Cerebellar nuclear complex (tissue), 1 donor: ENCODE results near the gene MROH7.
"Not testable (repeated sequence)": the region's sequence is repeated elsewhere in the genome, so short reads cannot be mapped to it uniquely, and the experiment has no call there.

Experiments
- DNase-seq, 2 experiments: peaks; one replicate each; lab custom pipeline; 2025; lab: John Stamatoyannopoulos, UW

The MROH7 gene

DNA sequence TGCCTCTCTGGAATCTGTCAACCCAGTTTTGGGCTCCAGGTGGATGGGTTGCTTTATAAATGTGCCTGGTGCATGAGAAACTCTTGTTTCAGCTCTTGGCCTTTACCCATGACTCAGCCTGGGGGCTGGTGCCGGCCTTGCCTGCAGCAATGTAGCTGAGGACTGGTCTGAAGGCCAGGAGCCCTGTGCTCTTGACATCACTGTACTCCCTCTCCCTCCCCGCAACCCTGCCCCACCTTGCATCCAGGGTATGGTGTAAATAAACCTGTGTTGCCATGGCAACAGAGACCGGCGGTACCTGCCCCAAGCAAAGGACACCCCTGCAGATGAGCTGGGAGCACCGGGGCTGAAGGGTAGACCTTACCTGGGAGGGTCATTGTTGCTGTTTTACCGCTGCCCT, 31.5 kb upstream of the MROH7 start:
- no peak for DNase-seq

DNA sequence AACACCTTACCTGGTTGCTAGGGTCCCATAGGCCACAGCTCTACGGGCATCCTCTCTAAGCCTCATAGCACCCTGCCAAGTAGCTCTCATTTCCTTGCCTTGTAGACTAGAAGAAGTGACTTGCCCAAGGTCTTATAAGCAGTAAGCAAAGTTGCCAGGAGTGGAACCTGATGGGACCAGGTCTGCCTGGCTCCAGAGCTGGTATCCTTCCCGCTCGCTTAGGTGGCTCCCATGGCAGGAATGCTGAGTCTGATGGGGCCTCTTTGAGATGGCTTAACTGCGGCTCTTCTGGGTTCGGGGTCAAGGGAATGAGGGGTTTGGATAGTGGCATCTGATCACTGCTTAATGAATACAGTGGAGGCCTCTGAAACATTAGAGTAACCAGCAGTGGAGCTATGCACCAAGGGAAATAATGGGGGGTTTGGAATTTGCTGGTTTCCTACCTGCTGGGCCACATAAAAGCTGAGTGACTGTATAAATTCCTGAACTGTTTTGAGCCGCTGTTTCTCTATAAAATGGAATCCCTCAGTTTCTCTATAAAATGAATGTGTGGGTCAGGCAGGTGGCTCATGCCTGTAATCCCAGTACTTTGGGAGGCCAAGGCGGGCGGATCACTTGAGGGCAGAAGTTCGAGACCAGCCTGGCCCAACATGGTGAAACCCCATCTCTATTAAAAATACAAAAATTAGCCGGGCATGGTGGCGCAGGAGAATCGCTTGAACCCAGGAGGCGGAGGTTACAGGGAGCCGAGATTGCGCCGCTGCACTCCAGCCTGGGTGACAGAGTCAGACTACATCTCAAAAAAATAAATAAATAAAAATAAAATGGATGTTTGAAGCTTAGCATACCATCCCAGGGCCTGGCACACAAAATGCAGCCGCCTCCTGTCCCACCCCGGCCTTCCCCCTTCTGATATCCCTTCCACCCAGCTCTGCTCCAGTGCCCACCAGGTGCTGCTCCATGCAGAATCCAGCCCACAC, 30.7 kb upstream of the MROH7 start:
- no peak for DNase-seq

DNA sequence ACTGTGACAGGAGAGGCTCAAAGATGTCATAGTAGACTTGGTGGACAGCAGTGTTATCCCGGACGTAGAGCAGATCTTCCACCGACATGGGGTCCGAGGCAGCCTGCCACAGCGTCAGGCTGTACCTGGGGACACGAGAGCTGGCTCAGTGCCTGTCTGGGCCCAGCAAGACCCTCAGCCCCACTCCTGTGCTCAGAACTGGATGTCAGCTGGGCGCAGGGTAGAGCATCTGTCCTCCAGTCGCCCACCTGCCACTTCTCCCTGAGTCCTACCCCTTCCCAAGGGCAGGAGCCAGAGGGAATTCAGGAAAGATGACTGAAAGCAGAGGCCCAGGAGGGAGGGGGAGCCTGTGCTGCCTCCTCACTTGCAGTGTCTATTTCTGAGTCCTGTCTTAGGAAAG, 30.0 kb upstream of the MROH7 start:
- no peak for DNase-seq

DNA sequence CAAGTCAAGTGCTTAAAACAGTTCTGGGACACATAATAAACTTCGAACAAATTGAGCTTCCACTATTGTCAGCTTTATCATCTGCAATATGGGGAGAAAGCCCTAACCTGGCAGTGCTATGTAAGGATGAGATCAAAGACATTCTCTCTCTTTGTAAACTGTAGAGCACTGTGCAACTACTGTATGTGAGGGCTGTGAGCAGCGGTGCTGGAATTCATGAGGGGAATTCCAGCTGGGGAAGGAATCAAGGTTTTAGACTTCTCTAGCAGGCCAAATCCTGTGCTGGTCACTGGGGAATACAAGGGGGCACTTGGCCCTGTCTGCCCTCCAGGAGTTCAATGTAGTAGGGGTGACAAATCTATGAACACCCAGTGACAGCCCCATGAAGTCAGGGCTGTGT, 27.6 kb upstream of the MROH7 start:
- DNase-seq = no peak

DNA sequence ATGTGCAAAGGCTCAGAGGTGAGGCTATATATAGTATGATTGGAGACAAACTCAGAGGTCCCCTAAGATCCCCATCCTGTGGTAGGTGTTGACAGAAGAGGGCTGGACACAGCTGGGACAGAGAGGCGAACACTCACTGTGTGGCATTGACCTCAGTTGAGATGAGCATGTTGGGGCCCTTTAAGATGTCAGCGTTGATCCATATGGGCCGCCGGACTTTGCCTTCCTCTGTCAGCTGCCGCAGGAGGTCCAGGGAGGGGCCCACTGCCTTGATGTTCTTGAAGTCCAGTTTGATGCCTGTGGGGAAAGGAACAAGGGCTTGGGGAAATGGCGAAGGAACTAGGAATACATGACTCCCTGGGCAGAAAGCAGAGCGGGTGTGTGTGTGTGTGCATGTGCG, 27.0 kb upstream of the MROH7 start:
- DNase-seq = no peak

DNA sequence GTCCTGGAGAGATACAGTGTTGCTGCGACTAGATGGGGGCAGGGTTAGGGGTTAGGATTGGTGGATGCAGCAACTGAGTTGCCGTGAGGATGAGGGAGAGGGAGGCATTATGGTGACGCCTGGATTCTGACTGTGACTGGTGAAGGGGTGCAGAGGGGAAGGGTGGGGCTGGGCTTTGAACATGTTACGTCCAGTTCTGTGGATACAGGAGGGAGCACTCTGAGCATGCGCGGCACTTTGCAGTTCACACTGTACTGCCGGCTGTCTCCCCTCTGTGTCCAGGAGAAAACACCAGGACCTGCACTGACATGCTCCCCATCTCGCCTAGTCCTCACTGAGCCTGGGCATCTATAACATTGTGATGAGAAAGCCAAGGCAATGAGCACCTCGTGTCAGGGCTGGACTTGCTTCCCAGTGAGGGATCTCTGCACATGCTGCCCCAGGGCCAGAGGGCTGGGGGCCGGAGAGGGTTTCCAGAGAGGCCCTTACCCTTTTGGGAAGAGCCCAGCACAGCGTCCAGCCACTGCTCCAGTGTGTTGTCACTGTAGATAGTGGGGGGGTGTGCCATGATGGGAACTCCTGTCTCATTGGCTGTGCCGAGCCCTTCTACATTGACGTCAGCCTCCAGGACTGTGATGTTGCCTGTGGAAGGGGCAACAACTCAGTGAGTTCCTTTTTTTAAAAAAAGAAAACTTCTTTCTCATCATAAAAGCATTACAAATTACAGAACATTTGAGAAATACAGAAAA, 25.9 kb upstream of the MROH7 start:
- no peak for DNase-seq

DNA sequence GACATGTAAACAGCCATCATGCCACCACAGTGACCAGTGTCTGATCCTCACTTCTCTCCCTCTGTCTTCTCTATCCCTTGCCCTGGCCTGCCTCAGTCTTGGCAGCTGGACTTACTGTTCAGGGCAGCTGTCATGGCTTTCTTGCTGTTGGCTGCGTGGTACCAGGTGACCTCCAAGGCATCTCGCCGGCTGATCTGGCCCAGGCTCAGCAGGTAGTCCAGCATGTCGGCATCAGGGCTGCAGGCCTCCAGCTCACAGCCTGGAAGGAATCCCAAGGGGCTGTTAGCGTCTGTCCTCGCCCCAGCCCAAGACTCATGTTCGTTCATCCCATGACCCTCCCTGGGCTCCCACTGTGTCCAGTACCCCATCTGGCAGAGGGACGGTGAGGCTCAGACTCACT, 21.8 kb upstream of the MROH7 start:
- DNase-seq = no peak

DNA sequence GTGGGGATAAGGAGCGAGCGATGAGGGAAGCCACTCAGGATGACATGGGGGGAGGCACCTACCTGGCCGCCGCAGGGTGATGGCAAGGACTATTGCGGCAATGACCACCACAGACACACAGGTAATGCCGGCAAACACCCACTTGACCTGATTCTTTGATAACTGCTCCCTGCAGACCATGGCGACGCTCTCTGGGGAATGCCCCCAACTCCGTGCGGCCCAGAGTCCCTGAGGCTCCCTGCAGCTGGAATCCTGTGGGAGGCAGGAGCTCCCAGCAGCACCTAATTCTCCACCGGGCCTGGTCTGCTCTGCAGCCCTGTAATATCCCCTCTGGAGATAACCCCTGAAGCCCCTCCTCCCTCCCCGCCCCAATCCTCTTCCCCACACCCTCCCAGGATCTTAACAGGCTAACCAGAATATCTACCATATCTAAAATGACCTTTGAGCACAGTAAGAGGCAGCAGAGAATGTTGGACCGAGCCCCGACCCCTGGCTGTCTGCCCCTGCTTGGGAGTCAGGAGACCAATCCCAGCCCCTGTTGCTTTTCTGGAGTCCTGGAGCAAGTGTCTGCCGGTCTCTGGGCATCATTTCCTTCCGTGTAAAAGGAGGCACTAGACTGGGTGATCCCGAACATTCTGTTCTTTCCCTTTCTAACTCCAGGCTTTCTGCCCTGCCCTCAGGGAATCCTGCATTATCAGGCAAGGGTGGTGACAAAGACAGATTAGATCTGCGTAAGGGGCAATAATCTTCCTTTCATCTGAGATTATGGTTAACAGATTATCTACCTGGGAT, 18.2 kb upstream of the MROH7 start, which contains the start of gene FAM151A:
Gene FAM151A, minus strand, starts transcription at position 310 of the 792 bp plus-strand sequence. Its CDS starts 130 bp downstream, at position 180.
- DNase-seq = no peak

DNA sequence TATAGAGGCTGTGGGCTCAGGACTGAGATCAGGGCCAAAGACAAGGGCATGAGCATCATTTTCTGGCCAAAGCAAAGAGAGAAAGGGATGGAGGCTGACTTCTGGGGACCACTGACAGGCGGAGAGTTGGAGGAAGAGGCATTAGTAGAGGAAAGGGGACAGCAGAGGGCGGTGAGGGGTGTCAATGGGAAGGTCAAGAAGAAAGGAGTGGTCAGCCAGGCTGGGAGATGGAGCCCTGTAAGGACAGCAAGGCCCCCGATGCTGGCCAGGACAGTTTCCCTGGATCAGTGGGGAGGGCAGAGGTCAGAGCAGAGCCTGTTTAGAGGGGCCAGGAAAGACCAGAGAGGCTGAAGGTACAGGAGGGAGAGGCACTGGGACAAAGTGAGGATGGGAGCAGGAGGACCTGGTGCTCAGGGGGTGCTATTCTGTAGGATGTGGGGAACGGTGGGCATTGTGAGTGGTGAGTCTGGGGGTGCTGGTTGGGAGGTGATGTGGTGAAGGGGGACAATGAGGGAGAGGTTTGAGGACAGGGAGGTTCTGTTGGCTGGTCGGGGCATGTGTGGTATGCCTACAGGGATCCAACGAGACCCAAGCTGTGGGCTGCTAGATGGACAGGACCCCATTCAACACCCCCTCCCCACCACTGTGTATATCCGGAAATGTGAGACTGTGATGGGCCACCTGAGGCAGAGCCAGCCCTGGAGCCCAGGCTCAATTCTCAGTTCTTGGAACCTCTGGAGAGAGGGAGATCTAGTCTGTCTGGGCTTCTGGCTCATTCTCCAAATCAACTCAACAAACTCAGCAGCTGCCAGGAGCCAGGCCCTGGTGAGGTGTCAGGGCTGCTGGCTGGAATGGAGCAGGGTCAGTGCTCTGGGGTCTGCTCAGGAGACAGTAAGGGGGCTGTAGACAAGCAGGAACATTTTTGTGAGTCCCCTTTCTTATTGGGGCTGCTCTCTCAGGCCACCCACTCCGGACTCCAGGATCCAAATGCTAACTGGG, 16.8 kb upstream of the MROH7 start:
- DNase-seq = no peak

DNA sequence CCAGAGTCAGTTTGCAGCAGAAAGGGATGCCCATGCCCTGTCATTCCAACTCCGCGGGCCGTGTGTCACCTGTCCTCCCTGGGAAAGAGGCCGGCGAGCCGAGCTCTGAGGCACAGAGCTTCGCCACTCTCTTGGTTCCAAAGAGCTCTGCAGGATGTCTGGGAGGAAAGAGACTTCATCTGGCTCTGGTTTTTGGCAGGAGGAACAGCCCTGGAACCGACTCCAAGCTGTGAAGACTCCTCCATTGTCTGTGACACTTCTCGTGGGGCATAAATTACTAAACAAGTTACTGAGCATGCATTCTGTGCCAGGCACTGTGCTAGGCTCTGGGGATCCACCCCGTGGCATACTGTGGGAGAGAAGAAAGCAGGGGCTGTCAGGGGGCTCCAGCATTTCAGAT, 14.4 kb upstream of the MROH7 start:
- DNase-seq = no peak

DNA sequence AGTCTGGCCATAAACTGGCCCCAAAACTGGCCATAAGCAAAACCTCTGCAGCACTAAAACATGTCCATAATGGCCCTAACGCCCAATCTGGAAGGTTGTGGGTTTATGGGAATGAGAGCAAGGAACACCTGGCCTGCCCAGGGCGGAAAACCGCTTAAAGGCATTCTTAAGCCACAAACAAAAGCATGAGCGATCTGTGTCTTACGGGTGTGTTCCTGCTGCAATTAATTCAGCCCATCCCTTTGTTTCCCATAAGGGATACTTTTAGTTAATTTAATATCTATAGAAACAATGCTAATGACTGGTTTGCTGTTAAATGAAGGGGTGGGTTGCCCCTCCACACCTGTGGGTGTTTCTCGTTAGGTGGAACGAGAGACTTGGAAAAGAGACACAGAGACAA, 5.8 kb upstream of the MROH7 start:
- DNase-seq = not testable (repeated sequence)

DNA sequence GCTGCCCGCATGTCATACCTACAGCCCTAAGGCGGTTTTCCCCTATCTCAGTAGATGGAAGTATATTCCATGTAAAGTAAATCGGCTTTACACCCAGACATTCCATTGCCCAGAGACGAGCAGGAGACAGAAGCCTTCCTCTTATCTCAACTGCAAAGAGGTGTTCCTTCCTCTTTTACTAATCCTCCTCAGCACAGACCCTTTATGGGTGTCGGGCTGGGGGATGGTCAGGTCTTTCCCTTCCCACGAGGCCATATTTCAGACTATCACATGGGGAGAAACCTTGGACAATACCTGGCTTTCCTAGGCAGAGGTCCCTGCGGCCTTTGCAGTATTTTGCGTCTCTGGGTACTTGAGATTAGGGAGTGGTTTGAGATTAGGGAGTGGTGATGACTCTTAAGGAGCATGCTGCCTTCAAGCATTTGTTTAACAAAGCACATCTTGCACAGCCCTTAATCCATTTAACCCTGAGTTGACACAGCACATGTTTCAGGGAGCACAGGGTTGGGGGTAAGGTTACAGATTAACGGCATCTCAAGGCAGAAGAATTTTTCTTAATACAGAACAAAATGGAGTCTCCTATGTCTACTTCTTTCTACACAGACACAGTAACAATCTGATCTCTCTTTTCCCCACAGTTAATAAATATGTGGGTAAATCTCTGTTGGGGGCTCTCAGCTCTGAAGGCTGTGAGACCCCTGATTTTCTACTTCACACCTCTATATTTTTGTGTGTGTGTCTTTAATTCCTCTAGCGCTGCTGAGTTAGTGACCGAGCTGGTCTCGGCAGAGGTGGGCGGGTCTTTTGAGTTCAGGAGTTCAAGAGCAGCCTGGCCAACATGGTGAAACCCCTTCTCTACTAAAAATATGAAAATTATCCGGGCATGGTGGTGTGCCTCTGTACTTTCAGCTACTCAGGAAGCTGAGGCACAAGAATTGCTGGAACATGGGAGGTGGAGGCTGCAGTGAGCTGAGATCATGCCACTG, 4.8 kb upstream of the MROH7 start:
- not testable (repeated sequence) for DNase-seq

DNA sequence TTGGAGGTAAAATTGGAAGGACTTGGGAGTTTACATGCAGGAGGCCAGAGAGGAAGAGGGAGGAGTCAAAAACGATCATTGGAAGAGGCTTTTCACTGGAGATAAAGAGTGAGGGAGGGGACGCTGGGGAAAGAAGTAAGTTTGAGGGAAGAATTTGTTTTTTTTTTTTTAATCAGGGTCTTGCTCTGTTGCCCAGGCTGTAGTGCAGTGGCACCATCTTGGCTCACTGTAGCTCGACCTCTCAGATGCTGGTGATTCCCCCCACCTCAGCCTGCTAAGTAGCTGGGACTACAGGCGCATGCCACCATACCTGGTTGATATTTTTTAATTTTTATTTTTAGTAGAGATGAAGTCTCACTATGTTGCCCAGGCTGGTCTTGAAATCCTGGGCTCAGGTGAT, 1.2 kb upstream of the MROH7 start:
- no peak for DNase-seq

DNA sequence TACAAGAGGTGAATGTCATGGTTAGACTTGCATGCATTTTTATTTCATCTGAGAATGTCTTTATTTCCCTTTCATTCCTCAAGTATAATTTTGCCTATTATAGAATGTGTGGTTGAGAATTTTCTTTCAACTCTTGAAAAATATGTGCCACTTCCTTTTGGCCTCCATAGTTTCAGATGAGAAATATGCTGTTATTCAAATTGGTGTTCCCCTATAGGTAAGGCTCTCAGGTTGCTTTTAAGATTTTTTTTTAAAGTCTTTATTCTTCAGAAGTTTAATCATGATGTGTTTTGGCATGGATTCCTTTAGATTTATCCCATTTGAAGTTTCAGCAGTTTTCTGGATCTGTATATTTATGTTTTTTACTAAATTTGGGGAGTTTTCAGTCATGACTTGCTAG, 2.1 kb downstream of the MROH7 start:
- DNase-seq = no peak

DNA sequence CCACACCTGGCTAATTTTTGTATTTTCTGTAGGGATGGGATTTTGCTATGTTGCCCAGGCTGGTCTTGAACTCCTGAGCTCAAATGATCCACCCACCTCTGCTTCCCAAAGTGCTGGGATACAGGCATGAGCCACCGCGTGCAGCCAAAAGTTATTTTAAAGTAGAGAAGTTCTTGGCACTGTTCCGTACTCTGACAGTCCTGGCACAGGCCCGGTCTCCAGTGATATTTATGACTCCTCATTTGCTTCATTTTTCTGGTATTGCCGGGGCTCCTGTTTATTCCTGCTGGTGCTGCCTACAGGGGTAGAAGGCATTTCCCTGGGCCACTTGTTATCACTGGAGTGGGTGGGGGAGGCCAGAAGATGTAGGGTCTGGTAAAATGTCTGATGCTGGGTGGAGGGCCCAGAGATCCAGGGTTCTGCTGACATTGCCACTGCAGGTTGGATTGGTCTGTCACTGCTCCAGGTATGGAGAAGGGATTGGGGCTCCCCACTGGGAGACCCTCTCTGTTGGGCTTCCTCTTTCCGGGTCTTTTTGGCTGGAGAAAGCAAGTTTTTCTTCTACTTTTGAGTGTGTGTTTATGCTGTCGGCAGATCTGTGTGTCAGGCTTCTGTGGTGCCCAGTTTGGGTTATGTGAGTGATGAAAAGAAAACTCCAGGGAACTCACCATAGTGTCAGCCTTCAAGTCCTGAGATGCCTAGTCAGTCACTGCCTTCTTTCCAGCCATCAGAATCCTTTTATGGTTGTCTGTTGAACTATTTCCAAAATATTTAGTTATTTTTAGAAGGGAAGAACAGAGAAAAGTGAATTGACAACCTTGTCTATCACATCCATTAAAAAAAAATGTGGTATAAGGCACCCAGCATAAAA, 4.5 kb downstream of the MROH7 start:
- no peak for DNase-seq

DNA sequence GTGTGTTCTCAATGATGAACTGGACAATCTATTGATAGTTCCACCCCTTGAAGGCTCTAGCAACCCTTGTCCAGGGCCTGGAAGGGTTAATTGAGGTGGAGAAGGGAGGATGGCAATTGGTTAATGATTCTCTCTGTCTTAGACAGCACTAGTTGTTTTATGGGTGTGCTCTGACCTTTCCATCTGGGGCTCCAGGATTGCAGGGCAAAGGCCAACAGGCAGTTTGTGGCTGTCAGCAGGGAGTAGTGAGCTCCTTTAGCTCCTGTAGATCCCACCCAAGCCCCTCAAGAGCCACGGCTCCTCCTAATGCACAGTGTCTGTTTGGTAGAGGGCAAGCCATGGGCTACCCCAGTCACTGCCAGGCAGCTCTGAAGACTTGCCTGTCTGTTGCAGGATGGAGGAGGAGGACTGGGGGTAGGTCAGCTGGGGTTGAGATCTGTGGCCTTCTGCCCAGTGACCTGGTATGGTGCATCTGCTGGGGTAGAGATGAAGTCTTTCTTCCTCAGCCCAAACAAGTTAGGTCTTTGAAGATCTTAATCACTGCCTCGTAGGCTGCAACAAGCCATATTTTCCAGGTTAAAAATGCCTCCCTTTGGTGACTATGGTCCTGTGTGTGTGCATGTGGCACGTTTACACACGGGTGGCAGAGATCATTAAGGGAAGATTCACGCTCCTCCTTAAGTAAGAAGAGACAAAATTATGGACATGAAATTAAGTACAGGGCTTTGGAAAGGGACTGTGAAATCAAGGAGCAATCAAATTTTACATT, 7.7 kb downstream of the MROH7 start:
- DNase-seq = no peak

DNA sequence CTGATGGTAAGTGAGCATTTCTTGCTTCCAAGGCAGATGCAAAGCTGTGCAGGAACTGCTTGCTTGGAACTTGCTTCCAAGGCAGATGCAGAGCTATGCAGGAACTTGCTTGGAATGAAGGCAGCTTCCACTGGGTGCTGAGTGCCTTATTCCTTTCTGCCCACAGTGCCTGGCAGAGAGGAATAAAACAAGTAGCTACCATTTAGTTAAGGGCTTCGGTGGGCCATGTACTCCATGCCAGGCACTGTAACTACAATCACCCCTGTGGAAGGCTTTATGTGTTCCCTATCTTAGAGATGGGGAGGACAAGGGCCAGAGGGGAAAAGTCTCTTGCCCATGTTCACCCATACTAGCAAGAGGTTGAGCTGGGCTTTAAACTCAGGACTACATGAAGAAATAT, 8.3 kb downstream of the MROH7 start:
- no peak for DNase-seq

DNA sequence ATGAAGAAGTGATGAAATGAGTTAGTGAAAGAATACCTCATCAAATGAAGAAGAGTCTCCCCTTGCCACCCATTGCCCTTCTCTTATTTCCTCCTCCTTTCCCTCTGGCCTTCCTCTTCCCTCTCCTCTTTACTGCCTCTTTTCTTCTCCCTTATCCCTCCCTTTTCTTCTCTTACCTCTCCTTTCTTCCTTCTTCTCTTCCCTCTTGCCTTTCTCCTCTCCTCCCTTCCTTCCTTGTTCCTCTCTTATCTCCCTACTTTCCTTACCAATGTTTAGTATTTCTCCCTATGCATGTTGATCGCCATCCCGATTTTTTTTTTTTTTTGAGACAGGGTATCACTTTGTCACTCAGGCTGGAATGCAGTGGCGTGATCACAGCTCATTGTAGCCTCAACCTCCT, 8.8 kb downstream of the MROH7 start:
- no peak for DNase-seq
